CD4-positive, alpha-beta T cell treated with Interleukin-4 for 1 hour (primary cell): ENCODE results near the gene UNKL.

Experiments used
- DNase-seq, 2 donors: peaks; one replicate each; pipeline ENCODE4 v3.0.0-alpha.2; 2020 to 2022

UNKL gene

DNA sequence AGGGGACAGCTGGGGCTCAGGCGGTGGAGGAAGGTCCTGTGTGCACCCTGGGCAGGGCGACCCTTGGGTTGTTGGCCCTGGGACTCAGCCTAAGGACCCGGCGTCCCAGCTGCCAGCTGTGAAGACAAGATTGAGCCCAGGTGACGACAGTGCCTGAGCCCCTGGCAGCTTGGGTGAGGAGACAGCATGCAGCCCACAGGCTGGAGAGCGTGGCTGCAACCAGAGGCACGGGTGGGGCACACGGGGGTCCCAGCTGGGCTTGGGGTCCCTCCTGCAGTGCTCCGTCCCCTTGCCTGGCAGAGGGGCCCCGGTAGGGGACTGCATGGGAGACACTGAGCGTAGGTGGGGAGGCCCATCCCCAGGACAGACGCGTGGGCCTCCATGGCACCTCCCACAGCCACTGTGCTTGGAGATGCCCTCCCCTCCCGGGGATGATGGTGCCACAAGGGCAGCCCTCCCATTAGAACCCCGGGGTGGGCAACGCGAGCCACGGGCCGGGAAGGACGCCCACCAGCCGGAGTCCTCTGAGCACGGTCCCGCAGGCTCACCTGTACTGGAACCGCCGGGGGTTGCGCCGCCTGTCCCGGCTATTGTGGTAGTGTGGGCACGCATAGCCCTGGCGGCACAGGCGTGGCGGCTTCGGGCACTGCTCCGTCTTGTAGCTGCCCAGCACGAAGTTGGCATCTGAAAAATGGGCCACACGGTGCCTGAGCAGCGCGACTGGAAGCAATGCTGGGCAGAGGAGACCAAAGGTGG lies 15.5 kb downstream of the UNKL start:
- no peak for DNase-seq

DNA sequence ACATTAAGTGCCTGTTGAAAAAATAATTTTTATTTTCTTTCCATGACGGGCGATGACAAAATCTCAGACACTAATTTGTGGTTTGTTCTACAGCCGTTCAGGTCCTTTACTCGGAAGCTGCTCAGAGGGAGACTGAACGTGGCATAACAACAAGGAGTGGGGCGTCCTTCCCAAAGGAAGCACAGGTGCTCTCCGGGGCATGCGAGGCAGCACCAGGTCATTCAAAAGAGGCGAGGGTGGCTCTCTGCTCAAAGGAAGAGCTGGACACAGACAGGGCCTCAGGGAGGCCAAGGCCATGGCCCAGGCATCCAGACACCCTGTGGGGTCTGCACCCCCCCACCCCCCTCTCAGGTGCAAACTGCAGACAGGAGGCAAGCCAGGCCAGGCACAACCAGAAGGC lies 16.2 kb downstream of the UNKL start:
- DNase-seq = no peak

DNA sequence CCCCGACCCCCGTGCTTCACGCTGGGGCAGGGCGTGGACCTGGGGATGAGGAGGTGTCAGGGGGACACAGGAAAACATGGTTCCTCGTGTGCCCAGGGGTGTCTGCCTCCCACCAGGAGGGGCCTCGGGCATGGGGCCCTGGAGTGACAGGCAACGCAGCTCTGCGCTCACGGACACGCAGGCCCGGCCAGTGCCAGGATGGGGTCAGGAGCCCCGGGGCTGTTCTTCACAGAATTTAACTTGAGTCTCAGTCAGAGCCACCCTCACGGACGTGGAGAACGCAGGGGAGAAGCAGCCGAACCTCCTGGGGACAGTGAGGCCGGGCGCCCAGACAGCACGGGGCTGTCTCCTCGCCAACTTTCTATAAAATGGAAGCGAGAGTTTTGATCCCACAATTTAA lies 16.7 kb downstream of the UNKL start:
- DNase-seq = no peak

DNA sequence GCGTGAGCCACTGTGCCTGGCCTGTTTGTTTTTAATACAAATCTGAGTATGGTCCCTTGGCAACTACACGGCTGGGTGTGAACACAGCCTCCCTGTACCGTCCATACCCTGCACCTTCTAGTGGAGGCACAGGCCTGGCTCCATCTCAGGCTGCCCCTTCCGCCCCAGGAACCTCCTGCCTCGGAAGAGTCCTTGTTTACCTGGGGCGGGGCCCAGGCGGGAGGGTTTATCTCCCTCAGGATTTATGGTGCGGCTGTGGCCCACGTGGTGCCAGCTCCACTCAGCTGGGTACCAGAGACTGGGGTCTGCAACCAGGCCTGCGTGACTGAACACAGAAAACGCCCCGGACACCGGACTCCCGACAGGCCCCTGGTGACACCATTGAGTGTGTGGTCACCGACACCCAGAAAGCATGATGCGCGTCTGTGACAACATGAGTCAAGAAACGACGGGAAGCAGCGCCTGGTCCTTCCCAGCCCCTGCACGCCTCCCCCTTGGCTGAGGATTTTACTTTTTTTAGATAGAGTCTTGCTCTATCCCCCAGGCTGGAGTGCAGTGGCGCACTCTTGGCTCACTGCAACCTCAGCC lies 19.0 kb downstream of the UNKL start:
- DNase-seq = no peak

DNA sequence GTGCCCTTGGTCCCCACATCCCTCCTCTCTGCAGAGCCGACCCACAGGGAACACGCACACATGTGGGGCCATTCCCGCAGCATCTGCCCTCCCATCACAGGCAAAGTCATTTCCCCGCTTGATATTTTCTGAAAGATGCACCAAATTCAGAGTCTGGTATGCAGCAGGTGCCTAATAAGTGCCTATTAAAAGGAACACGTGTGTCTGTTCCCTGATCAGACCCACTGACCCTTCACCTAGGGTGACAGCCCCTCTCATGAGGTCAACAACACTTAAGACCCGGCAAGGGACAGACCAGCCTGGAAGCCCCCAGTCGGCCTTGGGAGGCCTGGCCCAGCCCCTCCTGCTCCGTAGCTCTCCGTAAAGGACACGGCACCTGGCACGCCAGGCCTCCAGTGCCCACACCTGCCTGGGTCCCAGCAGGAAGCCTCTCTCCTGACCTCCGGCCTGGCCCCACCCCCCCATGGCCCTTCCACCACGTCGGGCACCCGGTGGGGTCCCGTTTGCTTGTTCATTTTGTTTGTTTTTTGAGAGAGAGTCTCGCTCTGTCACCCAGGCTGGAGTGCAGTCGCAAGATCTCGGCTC lies 20.0 kb downstream of the UNKL start:
- DNase-seq = no peak

DNA sequence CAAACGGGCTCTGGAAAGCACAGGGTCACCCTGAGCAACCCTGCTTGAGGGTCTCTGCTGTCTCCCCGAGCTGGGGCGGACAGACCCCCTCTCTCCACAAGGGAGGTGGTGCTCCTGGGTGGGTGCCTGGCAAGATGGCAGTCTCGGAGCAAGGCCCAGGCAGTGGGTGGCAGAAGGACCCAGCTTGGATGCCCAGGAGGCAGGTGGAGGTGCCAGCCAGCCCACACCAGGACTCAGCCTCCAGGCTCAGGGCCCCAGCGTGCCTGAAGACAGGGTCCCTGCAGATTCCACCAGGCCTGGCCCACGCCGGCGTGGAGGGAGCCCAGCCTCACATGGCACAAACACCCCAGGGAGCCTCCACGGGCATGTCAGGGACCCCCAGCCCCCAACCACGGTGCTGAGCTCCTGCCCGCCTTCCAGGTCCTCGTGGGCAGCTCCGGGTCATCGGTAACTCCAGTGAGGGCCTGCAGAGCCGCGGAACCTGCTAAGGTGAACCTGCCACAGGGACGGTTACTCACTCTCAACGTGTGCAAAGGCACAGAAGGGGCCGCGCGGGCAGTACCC lies 20.8 kb downstream of the UNKL start:
- no peak for DNase-seq

DNA sequence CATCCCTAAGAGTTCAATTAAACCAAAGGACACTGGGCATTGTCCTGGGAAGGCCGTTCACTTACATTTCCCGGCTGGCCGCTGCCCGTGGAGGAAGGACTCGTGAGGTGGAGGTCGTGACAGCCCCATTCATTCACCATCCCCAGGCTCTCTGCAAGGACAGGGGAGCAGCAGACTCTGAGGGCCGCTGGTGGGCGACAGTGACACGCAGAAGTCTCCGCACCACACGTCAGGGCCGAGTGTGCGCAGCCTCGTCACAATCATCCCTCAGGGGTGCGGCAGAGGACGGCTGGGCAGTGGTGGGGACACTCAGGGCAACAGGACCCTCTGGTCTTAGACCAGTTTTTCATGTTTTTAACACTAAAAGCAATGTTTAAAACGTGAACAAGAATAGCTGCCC lies 21.7 kb downstream of the UNKL start:
- DNase-seq = no peak

DNA sequence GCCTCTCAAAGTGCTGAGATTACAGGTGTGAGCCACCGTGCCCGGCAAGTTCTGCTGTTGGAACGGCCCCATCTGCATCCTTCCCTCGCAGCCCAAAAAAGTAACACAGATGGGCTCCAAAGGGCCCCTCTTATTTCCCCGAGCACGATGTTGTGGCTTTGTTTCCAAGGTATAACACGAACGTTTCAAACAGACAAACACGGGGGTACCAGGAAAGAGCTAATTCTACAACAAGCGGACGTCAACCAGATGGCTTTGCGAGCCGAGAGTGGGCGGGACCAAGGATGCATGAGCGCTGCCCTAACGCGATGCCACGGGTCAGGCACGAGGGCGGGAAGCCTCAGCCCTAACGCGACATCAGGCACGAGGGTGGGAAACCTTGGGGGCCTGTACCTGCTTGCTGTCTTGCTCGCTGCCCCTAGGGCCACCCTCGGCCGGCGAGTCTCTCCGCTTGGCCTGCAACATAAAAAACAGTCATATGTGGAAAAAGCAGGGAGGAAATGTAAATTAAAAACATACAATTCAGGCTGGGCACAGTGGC lies 24.2 kb downstream of the UNKL start:
- DNase-seq = no peak

DNA sequence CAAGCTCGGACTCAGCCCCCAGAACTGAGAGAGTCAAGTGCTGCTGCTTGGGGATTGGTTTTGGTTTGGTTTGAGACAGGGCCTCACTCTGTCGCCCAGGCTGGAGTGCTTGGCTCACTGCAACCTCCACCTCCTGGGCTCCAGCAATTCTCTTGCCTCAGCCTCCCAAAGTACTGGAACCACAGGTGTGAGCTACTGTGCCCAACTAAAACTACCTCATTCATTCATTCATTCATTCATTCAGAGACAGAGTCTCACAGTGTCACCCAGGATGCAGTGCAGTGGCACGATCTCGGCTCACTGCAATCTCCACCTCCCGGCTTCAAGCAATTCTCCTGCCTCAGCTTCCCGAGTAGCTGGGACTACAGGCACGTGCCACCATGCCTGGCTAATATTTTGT lies 24.7 kb downstream of the UNKL start:
- DNase-seq = no peak

DNA sequence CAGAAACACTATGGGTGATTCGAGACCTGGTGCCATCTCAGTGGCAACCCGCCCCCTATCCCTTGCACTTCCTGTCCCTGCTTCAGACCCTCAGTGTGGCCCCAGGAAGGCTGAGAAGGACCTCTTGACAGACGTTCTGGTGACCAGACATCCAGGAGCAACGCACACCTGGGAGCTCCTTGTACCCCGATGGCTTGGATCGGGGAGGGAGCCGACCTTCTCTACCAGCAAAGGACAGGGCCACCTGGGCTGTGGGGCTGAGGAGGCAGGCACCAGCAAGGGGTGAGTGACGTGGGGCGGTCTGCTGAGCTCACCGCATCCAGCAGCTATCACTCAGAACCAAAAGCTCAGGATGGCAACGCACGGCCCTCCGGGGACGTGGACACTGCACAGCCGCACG lies 27.2 kb downstream of the UNKL start:
- no peak for DNase-seq

DNA sequence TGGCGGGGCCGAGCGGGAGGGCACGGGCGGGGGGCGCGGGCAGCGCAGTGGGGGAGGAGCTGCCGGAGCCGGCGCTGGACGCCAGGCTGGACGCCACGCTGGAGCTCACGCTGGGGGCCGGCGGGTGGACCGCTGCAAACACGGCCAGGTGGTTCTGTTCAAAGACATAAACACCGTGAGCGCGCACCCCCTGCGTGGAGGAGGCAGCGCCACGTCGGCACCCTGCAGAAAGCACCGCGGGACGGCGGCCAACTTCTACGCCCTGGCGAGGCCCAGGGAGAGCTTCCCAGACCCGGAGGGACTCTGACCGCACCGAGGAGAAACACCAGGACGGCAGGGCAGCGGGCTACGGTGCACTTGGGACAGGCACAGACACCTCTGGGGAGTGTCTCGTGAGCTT lies 29.3 kb downstream of the UNKL start:
- DNase-seq = no peak

DNA sequence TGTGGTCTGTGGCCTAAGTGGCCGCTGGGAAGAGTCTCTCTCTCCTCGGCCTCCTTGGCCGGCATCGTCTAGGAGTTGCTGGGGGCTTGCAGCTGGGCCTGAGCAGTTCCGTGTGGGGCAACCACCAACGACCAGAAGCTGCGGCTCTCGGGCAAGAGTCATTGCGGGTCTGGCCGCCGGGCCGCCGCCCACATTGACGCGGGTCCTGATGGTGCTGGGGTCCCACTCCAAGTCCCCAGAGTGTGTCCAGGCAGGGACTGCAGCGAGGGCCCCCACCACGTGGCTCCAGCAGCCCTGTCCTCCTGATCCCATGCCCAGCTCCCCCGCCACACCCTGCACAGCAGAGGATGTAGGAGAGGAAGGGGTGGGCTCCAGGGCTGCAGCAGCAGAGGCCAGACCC lies 30.9 kb downstream of the UNKL start:
- no peak for DNase-seq

DNA sequence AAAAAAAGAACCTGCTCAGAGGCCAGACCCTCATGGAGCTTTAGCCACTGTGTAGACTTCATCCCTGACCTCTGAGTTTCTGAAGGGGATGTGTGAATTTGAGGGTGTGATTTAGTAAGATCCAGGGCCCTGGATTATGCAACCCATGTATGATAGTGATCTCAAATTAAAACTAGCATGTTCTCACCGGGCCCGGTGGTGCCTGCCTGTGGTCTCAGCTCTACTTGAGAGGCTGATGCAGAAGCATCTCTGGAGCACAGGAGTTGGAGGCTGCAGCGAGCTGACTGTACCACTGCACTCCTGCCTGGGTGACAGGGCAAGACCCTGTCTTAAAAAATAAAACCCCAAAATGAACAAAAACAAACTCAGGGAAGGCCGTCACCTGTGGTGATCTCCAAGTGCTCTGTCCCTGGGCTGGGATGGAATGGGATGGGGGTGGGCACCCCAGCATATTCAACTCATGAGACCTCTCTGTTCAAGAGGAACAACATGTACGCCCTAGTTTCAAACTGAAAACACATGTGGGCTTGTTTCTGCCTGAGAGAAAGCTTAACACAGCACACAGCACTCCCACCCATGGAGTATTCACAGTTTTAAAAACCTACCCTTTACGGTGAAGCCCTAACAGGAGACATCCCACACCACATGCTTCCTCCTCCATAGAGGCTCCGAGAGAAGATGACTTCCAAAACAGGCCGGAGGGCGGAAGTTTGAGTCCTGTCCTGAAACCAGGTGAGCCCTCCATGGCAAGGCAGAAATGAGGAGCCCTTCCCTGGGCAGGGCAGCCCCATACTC lies 32.7 kb downstream of the UNKL start:
- DNase-seq = no peak

DNA sequence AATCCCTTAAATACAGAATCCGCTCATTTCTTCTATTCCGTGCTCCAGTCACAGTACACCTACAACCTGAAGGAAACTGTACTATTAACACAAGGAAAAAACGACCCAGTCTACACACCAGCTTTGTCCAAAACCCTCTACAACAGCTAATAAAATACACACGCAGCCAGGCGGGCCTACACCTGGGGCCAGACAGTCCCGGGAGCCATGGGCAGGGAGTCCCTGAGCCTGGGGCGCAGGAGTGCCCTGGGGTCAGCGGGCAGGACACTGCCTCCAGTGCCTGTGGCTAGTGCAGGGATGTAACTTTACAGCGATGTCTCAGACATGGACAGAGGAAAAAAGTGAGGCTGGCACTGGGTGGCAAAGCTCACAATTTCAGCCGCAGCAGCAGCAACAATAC lies 34.3 kb downstream of the UNKL start:
- no peak for DNase-seq

DNA sequence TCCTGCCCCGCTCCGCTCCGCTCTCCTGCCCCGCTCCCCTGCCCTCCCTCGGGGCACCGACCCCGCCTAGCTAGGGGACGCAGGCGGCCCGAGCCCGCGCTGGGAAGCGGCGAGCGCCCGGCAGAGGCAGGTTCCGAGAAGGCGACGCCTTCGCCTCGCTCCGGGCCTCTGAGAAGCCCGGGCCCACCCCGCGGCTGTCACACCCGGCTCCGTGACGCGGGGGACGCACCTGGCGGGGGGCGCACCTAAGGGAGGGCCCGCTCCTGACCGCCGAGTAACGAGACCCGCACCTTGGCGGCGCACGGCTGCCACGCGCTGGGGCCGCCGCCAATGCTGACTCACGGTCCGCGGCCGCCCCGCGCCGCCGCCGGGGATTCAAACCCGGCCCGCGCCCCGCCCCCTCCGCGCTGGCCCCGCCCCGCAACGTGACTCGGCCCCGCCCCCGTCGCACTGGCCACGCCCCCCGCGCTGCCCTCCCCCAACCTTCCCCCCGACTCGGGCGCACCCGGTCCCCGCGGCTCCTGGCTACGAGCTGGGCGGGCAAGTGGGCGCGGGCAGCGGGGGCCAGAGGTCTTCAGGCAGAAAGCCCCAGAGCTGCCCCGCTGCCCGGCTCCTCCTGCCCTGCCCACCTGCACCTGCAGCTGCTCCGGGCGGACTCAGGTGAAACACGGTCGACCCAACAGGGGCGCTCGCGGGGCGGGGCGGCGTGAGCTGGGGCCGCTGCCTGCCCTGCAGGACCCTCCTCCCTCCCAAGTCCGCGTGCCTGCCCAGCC lies 35.0 kb downstream of the UNKL start:
- peak; percentile 45 to 54 for DNase-seq

DNA sequence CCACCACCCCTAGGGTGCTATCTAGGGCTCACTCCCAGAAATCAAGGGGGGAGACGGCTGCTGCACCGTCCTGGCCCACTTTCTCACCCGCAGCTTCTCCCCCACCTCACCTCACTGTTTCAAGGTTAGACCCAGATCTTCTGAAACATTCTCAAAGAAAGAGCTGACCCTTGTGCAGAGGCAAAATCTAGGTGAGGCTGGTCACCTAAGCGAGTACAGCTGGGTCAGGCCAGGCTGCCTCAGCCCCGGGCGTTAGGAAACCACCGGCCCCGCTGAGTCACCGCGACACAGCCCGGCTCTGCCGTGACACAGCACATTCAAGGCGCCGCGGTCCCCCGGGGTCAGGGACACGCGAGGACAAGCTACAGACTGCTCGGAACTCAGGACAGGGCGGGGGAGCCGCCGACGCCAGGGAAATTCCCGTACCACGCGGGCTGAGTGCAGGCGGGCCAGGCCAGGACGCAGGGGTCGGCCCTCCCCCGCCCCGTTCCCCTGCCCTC lies 35.6 kb downstream of the UNKL start:
- DNase-seq = peak; percentile 69 to 77

DNA sequence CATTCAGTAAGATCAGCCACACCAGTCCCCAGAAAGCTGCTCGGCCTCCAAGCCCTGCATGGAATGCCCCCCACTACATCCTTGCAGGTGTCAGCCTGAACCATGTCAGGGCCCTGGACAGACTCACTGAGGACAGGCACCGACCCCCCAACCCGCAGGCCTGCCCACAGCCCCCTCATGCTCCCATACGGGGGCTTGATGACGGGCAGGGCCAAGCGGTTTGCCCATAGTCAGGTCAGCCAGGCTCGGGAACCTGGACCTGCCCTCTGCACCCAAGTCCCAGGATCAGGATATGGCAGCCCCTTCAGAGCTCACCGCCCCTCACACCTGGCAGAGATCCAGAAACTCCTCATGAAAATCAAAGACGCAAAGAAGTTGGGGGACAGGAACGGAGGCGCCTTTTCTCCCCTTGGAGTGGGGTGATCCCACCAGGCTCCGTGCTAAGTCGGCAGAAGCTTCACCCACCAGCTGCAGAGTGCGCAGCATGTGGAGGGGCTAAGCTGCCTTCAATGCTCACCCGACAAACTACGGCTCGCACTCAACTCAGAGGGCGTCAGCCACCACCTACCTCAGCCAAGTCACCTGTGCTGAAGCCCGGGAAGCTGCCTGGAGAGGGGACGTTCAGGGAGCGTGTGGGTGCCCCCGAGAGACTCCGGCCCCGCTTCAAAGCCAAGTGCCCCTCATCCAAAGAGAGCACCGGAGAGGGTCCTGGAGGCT lies 36.3 kb downstream of the UNKL start:
- no peak for DNase-seq

DNA sequence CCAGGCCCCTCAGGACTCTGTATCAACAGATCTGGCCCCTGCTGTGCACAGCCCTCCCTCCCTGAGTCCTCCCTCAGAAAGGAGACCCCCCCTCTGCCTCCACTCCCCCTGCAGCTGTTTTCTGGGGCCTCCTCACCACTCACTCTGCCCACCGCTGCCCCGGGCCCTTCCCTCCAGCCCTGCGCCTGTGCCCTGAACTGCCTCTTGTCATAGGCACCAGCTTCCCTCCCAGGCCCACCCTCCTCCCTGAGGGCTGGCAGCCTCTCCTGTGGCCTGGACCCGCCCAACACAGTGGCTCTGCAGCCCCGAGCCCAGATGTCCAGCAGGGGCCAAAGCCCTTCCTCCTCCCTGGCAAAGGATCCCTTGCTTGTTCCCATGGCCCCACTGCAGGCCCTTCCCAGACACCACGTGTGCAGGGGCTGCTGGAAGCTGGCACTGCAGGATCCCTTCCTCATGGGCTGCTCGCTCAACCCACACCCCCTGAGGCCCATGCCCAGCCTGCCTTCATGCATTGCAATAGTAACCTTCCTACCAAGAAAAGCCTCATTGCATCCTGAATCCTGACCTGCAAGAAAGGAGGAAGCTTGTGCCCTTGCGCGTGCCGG lies 37.0 kb downstream of the UNKL start:
- DNase-seq = no peak

DNA sequence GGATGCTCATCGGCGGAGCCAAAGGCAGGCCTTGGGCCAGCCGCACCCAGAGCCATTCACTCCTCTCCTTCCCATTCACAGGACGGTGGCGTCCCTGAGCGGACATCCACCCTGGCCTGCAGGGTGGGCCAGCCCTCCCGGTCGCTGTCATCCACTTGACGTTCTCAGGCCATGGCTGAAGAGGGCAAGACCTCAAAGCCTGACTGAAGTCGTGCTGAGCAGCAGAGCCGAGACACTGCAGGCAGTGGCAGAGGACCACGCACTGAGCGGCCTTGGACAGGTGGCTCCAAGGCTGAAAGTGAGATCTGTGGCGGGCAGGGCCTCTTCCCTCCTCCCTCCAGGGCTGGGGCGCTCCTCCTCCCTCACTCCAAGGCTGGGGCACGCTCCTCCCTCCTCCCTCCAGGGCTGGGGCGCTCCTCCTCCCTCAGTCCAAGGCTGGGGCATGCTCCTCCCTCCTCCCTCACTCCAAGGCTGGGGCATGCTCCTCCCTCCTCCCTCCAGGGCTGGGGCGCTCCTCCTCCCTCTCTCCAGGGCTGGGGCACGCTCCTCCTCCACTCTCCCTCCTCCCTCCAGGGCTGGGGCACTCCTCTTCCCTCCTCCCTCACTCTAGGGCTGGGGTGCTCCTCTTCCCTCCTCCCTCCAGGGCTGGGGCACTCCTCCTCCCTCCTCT lies 38.6 kb downstream of the UNKL start:
- DNase-seq = no peak

DNA sequence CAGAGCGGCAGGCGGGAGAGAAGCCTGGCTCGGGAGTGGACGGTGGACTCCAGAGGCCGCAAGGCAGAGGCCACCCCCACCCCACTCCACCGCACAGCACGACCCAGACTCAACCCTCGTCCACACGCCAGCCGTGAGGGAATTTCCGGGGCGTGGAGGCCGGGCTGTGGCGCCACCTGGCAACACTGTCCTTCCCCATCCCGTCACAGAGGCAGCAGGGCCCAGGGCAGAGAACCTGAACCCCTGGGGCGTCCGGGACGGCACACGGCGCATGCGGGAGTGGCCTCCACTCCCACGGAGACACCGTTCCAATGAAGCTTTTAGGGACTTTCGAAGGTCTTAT lies 39.2 kb downstream of the UNKL start:
- no peak for DNase-seq
